Stomach smooth muscle (tissue), 2 donors: Measurements from ENCODE around the gene CHST8.

ENCODE experiments used
- H3K27ac ChIP-seq: one replicate; pipeline ENCODE4 v1.7.0; 2013; ENCODE audit warnings: mild to moderate bottlenecking, low read length, inconsistent platforms
- H3K27me3 ChIP-seq, 2 donors: one replicate each; pipeline ENCODE4 v1.7.0; 2013; ENCODE audit warnings: low read length in 2 of 2; ENCODE audit not compliant: insufficient read depth in 2 of 2, control insufficient read depth in 1 of 2
- H3K36me3 ChIP-seq, 2 donors: one replicate each; pipeline ENCODE4 v1.7.0; 2013; ENCODE audit warnings: low read length in 2 of 2; ENCODE audit not compliant: control insufficient read depth in 2 of 2, insufficient read depth in 2 of 2
- H3K4me1 ChIP-seq: one replicate; pipeline ENCODE4 v1.7.0; 2013; ENCODE audit warnings: low read length; ENCODE audit not compliant: control insufficient read depth, insufficient read depth
- H3K4me3 ChIP-seq, 2 donors: one replicate each; pipeline ENCODE4 v1.7.0; 2013; ENCODE audit warnings: low read length in 2 of 2
- H3K9ac ChIP-seq, 2 donors: one replicate each; pipeline ENCODE4 v1.7.0; 2013; ENCODE audit warnings: low read length in 2 of 2, mild to moderate bottlenecking in 1 of 2
- H3K9me3 ChIP-seq, 2 donors: one replicate each; pipeline ENCODE4 v1.7.0; 2013; ENCODE audit warnings: low read length in 2 of 2; ENCODE audit not compliant: control insufficient read depth in 2 of 2
- donor health status: healthy.
- donor health status: Pancreatic carcinoma.

CHST8 gene

DNA sequence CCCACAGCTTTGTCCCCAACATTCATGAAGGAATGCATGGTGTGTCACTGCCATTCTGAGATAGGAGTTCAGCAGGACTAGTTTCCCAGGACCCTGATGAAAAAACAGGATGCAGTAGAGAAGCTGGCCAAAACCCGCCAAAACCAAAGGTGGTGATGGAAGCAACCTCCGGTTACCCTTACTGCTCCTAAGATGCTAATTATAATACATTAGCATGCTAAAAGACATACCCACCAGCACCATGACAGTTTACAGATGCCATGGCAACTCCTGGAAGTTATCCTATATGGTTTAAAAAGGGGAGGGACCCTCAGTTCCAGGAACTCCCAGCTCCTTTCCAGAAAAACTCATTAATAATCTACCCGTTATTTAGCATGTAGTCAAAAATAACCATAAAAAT lies 115.0 kb downstream of the CHST8 start:
- no peak overlapping the region for H3K9ac ChIP-seq
- H3K4me3 ChIP-seq = no peak overlapping the region
- no peak overlapping the region for H3K27ac ChIP-seq
- no peaks in the 10 kb centered on the region for H3K36me3 ChIP-seq
- H3K4me1 ChIP-seq = peaks cover 10% of the 10 kb centered on the region
- no peaks in the 10 kb centered on the region for H3K9me3 ChIP-seq
- peaks cover 0 to 12% of the 10 kb centered on the region in 2 donors for H3K27me3 ChIP-seq

DNA sequence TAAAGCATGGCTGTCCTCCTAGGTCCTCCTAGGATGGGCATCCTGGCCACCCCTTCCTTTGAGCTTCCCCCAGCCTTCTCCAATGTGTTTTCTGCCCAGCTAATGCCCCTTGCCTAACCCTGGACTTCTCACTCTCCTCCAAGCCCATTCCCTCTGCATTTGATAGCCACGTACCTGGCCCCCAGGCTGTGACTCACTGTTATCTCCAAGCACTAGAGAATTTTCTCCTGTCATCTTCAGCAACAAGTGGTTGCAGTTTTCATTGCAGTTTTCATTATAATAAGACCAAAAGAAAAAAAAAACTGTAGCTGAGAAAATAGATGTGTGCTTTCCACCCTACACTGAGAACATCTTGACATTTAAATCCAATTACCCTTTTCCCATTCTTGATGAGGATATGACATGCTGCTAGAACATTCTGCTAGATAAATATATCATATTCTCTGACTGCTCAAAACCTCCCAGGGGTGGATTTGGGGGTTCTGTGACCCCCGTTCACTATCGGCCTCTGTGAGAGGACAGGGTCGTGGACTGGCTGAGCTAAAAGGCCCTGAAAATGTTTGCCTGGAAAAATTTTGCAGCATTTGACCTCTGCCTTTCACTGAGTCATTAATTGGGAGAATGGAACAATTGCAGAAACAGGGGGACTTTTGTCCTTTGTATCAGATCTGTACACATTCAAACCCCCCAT lies 116.1 kb downstream of the CHST8 start:
- Histone ChIP-seq H3K27ac (no peak overlapping the region), H3K27me3 (peaks cover 0 to 12% of the 10 kb centered on the region in 2 donors), H3K36me3 (no peaks in the 10 kb centered on the region), H3K4me1 (peaks cover 10% of the 10 kb centered on the region), H3K9ac (no peak overlapping the region), H3K4me3 (no peak overlapping the region), H3K9me3 (no peaks in the 10 kb centered on the region)

DNA sequence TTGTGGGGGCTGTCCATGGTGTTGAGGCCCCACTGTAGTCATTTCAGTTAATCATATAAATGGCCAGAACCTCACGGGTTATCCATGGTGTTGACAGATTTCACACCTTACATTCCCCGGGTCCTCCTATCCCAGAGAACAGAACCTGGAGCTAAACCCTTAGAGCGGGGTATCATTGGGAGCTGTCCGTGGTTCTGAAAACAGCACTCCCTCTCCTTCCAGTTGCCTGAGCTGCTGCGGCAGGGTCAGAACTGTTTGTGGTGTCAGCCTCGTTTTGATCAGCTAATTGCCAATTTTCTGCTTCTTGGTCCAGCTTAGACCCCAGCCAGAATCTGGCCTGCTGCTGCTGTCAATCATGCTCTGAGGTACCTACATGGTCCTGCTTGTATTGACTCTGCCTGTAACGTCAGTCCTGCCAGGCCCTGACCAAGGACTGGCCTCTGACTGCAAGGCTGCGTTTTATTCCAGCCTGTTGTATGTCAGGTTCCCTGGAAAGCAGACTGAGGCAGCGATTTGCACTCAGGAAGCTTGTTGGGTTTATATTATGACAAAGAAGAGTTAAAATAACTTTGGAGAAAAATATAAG lies 119.2 kb downstream of the CHST8 start:
- no peak overlapping the region for H3K4me3 ChIP-seq
- H3K36me3 ChIP-seq = no peaks in the 10 kb centered on the region
- no peaks in the 10 kb centered on the region for H3K4me1 ChIP-seq
- no peaks in the 10 kb centered on the region for H3K9me3 ChIP-seq
- H3K27ac ChIP-seq = no peak overlapping the region
- H3K9ac ChIP-seq = no peak overlapping the region
- H3K27me3 ChIP-seq = peaks cover 2 to 15% of the 10 kb centered on the region in 2 donors

DNA sequence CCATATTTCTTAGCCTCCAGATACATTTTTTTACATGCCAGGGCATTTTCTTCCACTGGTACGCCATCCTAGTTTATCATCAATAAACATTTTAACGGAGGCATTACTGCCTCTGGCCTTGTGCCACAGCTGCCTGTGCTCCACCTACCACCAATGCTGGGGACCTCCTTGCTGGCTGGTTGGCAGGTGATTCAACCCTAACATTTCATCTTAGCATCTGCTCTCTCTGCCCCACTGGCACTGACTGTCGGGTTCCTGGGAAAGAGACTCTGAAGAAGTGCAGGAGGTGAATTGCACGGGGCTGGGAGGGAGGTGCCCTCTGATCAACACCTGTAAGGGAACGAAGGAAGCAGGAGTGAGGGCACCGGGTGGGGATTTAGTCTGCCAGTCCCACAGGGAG lies 123.5 kb downstream of the CHST8 start:
- no peaks in the 10 kb centered on the region for H3K4me1 ChIP-seq
- H3K27me3 ChIP-seq = peaks cover 8 to 14% of the 10 kb centered on the region in 2 donors
- no peaks in the 10 kb centered on the region for H3K36me3 ChIP-seq
- no peak overlapping the region for H3K27ac ChIP-seq
- H3K9ac ChIP-seq = no peak overlapping the region
- H3K9me3 ChIP-seq = no peaks in the 10 kb centered on the region
- no peak overlapping the region for H3K4me3 ChIP-seq

DNA sequence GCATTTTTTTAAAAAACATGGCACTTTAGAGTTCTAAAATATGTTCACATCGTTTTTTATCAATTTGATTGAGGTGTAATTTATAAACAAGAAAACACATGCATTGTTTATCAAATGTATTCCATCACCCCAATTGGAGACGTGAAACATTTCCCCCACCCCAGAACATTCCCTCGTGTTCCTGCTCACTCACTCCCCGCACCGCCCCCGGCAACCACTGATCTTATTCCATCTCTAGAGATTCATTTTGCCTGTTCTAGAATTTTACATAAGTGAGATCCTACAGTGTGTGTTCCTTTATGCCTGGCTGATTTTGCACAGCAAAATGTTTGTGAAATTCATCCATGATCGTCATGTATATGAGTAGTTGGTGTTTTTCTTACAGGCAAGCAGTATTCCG lies 124.4 kb downstream of the CHST8 start:
- Histone ChIP-seq H3K9me3 (no peaks in the 10 kb centered on the region), H3K4me1 (no peaks in the 10 kb centered on the region), H3K36me3 (no peaks in the 10 kb centered on the region), H3K27me3 (peaks cover 8 to 11% of the 10 kb centered on the region in 2 donors), H3K4me3 (no peak overlapping the region), H3K27ac (no peak overlapping the region), H3K9ac (no peak overlapping the region)

DNA sequence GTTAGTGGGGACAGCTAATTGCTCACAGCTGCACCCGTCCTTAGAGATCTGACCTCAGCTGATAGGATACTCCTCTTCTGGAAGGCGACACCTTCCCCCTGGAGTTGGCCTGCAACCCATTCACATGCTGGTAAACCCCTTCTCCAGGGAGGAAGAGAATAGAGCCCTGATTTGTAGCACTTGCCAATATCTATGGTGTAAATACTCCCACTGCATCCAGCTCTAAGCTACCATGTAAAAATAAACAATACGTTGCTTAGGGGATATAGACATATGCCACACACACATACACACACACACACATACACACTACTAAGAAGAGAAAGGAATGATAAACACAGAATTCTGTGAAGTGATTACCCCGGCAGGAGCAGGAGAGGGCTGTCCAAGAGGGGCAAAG lies 125.5 kb downstream of the CHST8 start:
- Histone ChIP-seq H3K27me3 (peaks cover 8 to 14% of the 10 kb centered on the region in 2 donors), H3K9me3 (no peaks in the 10 kb centered on the region), H3K9ac (no peak overlapping the region), H3K36me3 (no peaks in the 10 kb centered on the region), H3K27ac (no peak overlapping the region), H3K4me1 (no peaks in the 10 kb centered on the region), H3K4me3 (no peak overlapping the region)

DNA sequence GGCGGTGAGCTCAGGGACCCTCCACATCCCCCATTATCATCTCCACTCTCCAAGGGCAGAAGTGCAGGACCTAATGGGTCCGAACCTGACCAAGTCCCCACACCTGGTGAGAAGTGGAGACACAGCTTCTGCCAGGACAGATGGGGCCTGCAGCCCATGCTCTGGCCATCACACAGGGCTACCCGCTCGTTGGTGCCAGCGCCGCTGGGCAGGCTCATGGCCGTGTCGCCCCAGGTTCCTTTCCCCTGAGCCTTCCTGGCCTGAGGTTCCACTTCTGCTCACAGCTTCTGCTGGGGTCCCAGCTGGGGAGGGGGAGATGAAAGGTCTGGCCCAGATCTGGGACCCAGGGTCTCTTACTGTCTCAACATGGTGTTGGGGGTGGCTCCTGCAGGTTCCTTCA lies 126.5 kb downstream of the CHST8 start:
- Histone ChIP-seq H3K9me3 (no peaks in the 10 kb centered on the region), H3K27me3 (peaks cover 8 to 13% of the 10 kb centered on the region in 2 donors), H3K36me3 (no peaks in the 10 kb centered on the region)

DNA sequence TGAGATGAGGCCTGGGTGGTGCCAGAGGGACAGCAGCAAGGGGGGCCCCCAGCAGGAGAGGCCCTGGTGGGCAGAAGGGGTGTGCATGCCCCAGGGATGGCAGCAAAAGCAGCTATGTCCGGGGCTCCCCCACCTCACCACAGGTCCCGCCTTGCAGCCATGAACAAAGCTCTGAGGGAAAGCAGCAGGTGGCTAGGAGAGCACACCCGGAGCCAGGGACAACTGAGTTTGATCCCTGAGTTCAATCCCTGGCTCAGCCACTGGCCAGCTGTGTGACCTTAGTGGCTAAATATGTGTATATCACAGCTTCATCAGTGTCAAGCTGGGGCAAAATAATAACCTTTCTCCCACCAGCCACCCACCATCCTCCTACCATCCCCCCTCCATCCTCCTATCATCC lies 127.3 kb downstream of the CHST8 start:
- Histone ChIP-seq H3K27ac (no peak overlapping the region), H3K27me3 (peaks cover 8 to 13% of the 10 kb centered on the region in 2 donors), H3K9me3 (no peaks in the 10 kb centered on the region), H3K36me3 (no peaks in the 10 kb centered on the region), H3K9ac (no peak overlapping the region), H3K4me1 (no peaks in the 10 kb centered on the region), H3K4me3 (no peak overlapping the region)

More for the DNA sequence above, 126.5 kb downstream of the CHST8 start:
- H3K27ac ChIP-seq = no peak overlapping the region
- no peak overlapping the region for H3K9ac ChIP-seq
- H3K4me1 ChIP-seq = no peaks in the 10 kb centered on the region
- no peak overlapping the region for H3K4me3 ChIP-seq

DNA sequence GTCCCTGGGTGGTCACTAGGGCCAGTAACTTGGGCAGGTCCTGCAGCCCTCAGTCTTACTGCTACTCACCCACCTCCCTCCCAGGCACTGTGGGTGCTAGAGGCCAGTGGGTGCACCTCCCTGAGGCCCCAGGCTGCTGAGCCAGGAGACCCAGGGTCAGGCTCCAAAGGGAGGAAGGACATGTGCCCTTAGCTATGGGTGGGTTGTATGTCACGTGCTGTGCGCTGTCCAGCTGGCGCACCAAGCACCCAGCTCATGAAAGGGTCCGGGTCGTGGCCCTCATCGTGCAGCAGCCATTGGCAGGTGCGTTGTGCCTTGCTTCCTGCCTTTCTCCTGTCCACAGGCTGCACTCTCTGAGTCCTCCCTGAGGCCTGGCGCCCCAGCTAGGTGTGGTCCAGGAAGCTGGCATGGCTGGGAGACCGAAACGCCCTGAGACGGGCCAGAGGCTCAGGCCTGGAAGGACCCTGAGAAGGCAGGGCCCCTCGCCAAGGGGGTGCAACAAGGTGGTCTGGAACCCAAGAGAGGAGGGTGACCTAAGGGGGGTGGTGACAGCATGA lies 127.9 kb downstream of the CHST8 start:
- H3K36me3 ChIP-seq = no peaks in the 10 kb centered on the region
- H3K9me3 ChIP-seq = no peaks in the 10 kb centered on the region
- H3K9ac ChIP-seq = no peak overlapping the region
- H3K4me1 ChIP-seq = no peaks in the 10 kb centered on the region
- no peak overlapping the region for H3K27ac ChIP-seq
- peaks cover 8 to 18% of the 10 kb centered on the region in 2 donors for H3K27me3 ChIP-seq
- H3K4me3 ChIP-seq = no peak overlapping the region

DNA sequence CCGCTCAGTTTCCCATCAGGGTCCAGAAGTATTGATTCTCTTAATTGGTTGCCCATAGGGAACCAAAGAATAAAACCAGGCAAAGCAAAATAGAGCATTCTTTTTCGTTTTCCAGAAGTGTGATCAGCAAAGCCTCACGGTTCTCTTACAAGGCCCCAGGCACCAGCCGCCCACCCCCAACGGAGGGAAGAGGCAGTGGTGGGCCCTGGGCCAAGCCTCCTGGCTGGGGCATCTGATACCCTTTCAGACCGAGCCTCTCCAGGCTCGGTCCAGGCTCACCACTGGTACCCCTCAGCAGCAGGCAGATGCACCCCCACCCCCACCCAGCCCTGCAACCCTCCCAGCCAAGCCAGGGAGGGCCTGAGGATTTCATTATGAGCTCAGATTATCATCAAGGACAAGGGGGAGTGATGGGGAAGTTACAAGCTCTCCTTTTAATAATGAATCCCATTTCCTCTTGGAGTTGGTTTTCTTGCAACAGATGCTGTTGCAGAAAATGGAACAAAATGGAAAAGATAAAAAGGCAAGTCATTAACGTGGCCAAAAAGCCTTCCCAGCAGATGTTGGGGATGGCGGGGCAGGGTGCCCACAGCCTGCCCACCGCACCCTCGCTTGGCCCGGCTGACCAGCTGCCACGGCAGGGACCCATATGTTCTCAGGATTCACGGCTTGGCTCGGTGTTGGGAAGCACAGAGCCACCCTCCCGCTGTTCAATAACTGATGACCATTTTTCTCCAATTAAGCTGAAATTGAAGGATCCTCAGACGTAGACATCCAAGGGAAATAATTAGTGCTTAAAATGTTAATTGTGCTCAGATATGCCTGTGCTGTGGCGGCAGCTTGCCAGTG lies 129.1 kb downstream of the CHST8 start:
- Histone ChIP-seq H3K36me3 (no peaks in the 10 kb centered on the region), H3K27me3 (peaks cover 6 to 18% of the 10 kb centered on the region in 2 donors), H3K4me1 (no peaks in the 10 kb centered on the region), H3K4me3 (no peak overlapping the region), H3K9ac (no peak overlapping the region), H3K9me3 (no peaks in the 10 kb centered on the region), H3K27ac (no peak overlapping the region)
